HG03135 (cell line): ENCODE data around the gene CEMIP.

Experiments
- ATAC-seq: cut with Tn5 transposase; IDR thresholded peaks from one replicate; pipeline ENCODE4 v1.9.1; 2021; ENCODE audit warnings: mild to moderate bottlenecking, moderate library complexity; ENCODE audit not compliant: unreplicated experiment

CEMIP gene

DNA sequence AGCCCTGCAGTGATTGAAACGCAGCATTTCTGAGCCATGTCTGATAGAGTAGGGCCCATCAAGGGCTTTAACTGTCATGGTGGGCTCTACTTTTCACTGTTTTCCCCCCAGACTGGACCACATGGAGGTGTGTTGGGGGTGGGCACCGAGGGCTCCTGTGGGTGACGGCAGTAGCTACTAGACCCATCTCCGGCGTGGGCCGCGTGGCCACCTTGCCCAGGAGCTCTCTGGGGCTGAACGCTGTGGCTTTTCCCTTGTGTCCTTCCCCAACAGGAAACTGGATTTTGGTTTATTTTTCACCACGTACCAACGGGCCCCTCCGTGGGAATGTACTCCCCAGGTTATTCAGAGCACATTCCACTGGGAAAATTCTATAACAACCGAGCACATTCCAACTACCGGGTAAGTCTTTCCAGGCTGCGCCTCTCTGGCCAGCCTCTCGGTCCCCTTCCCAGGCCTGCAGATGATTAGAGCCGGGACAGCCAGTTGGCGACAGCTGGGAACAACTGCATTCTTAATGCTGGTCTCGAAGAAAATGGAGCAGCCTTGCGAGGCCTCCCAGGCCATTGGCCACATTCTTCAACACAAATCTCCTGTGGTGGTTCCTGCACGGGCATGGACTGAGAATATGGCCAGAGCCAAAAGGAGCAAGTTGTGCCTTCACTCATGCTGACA is 142.7 kb downstream of the CEMIP start:
- ATAC-seq, result no peak

DNA sequence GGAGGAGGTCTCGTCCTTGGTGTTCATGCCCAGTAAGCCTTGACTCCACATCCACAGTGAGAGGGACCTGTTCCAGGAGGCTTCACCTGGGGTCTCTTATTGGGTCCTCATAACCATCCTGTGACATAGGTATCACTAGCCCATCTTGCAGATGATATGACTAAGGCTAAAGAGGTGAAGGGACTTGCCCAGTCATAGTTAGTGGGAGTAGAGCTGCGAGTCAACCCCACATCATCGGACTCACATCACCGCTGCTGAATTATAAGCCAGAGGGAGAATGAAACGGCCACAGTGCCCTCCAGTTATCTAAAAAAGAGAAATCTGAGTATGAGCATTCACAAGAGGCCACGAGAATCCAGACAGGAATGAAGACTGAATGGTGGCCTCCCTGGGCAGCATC is 144.5 kb downstream of the CEMIP start:
- ATAC-seq, result no peak

DNA sequence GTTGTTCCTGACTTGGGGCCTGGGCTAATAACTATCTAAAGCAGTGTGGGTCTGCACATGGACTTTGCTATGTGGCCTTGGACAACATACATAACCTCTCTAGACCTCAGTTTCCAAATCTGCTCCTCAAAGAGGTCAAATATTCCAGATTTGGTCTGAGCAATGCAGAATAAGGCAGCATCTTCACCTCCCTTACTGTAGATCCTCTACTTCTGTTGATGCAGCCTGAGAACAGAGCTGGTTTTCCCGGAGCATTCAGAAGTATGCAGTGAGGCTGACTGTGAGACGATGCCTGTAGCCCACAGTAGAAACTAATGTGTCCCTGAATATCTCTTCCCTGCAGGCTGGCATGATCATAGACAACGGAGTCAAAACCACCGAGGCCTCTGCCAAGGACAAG is 145.1 kb downstream of the CEMIP start:
- no peak for ATAC-seq

- no peak for ATAC-seq
Observed at GRCh38 chr15:80925597-80926059, 146.5 kb downstream of the CEMIP start.

- ATAC-seq, result no peak
Observed at GRCh38 chr15:80926126-80926525, 147.0 kb downstream of the CEMIP start.

- ATAC-seq, result no peak
Observed at GRCh38 chr15:80929225-80929624, 150.1 kb downstream of the CEMIP start.

GRCh38 chr15:80929689-80930088 is 150.5 kb downstream of the CEMIP start:
- no peak for ATAC-seq

GRCh38 chr15:80931191-80931590 is 152.0 kb downstream of the CEMIP start:
- no peak for ATAC-seq

GRCh38 chr15:80931721-80932512 is 152.7 kb downstream of the CEMIP start:
- no peak for ATAC-seq

DNA sequence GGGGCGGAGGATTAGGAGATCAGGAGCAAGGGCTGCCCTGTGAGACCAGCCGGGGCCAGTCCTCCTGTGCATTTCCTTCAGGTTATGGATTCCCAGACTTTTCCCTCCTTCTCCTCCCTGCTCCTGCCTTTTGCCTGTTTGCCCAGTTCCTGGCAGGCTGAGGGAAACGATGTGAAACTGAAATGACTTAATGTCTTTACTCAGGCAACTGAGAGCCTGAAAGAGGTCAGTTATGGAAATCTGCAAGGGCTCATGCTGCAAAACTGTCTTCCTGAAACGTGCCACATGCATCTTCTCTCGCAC is 153.3 kb downstream of the CEMIP start:
- no peak for ATAC-seq

- no peak for ATAC-seq
Observed at GRCh38 chr15:80932989-80933388, 153.8 kb downstream of the CEMIP start.

GRCh38 chr15:80934761-80935221 is 155.6 kb downstream of the CEMIP start:
- no peak for ATAC-seq

GRCh38 chr15:80936288-80937078 is 157.3 kb downstream of the CEMIP start:
- no peak for ATAC-seq

DNA sequence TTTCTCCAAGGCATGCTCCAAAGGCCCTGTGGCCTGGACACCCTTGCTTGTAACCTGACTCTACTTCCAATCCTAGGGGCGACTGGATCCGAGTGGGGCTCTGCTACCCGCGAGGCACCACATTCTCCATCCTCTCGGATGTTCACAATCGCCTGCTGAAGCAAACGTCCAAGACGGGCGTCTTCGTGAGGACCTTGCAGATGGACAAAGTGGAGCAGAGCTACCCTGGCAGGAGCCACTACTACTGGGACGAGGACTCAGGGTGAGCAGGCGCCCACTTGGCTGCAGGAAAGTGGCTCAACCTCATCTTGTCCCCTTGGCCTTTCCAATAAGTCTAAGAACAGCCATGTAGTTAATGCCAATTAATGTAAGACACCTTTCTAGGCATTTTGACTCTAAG is 158.5 kb downstream of the CEMIP start:
- ATAC-seq, result no peak

- ATAC-seq, result no peak
Observed at GRCh38 chr15:80939216-80939615, 160.0 kb downstream of the CEMIP start.

- ATAC-seq, result no peak
Observed at GRCh38 chr15:80940331-80940730, 161.2 kb downstream of the CEMIP start.

- ATAC-seq, result no peak
Observed at GRCh38 chr15:80940851-80941250, 161.7 kb downstream of the CEMIP start.

DNA sequence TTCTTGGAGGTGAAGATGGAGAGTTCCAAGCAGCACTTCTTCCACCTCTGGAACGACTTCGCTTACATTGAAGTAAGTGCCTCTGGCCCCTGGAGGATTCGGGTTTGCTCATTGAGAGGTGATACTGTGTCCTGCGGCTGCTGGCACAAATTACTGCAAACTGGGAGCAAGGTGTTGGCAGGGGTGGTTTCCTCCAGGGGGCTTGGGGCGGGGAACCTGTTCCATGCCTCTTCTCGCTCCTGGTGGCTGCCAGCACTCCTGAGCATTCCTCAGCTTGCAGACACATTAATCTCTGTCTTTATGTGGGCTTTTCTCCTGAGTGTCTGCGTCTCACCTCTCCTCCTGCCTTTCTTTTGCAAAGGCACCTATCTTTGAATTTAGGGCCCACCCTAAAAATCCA is 163.1 kb downstream of the CEMIP start:
- no peak for ATAC-seq

DNA sequence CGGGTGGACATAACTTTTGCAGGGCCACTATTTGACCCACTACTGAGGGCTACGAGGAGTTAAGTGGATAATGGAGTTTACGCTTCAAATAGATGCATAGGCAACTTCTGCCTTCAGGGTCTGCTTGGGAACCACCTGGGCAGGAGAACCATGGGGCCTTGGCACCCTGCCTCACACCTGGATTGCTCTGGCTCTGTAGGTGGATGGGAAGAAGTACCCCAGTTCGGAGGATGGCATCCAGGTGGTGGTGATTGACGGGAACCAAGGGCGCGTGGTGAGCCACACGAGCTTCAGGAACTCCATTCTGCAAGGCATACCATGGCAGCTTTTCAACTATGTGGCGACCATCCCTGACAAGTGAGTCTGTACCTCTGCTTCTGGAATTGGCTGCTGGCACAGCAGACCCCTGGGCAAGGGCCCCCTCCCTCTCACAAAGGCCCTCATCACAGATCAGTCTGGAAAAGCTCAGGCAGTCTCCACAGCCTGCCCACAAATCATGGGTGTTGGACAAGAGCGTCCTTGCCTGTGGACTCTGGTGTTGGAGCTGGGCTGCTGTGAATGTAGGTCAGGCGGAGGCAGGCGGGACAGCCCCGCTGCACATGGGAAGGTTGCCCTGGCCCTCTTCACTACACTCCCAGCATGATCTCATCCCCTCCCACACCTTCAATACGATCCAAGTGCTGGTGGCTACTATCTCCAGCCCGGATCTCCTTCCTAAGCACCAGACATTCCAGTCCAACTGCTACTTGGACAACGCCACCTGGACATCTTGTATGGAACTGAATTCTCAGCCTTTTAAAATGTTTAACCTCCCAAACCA is 163.8 kb downstream of the CEMIP start:
- ATAC-seq, result no peak

DNA sequence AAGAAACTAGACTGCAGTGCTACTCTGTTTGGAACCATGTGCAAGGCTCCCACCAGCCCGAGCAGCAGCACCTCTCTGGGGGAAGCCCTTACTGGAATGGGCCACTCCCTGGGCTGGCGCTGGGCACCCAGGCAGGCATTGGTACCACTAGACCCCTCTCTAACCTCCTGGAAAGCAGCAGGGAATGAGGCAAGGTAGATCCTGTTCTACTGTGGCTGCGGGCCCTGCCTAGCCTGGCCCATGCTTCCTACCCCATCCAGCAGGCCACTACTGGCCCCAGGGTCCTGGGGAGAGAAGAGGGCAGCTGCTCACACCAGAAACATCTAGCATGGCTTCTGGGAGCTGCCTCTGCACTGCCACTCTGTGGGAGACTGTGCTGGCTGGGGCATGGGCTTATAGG is 165.6 kb downstream of the CEMIP start:
- ATAC-seq, result no peak

DNA sequence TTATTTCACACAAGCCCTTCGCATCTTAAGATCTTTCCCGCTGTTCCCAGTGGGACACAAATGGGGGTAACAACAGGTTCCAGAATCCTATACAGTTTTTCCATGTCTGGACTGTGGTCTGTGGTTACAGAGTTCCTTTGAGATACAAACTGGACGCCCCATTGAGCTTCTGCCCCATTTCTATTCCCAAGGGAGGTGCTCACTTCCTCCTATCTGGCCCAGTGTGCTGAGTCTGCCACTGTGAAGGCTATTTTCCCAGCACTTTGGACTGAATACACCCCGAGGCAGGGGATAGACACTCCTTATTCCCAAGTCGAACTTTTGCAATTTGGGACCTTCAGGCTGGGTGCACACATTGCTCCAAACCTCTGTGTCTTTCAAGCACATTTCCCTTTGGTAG is 166.4 kb downstream of the CEMIP start:
- no peak for ATAC-seq
